ENCODE data around the gene MPZL3.

GRCh38 chr11:118223570-118223969, 28.6 kb downstream of the MPZL3 start:
- TF ChIP-seq CTCF (IDR thresholded peaks at IDR 0.05) (no peak), POLR2A (IDR thresholded peaks at IDR 0.05; ENCODE audit: low read depth) (no peak), POLR2AphosphoS5 (IDR thresholded peaks at IDR 0.05) (no peak), EP300 (IDR thresholded peaks at IDR 0.05) (no peak)
